ENCODE data around the gene NTM.
"Not testable (repeated sequence)": the region's sequence is repeated elsewhere in the genome, so short reads cannot be mapped to it uniquely, and the experiment has no call there.

The NTM gene

GRCh38 chr11:131464461-131464860, 94.0 kb downstream of the NTM start:
- no peak for DNase-seq

DNA sequence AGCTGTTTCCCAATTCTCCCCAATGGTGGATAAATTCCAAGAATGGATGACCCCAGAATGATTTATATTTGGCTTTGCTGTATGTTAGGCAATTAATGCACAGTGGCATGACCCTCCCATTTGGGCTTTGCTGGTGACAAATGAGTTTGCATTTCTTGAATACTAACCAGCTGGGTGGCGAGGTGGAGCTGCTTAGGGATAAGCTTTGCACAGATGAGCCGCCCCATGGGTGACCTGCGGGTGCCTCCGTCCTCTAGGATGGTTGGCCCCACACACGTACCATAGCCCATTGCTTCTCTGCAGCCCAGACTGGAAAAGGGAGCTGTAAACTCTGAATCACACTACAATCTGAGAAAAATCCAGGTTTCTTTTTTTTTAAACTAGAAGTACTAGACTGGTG, 94.6 kb downstream of the NTM start:
- no peak for DNase-seq

DNA sequence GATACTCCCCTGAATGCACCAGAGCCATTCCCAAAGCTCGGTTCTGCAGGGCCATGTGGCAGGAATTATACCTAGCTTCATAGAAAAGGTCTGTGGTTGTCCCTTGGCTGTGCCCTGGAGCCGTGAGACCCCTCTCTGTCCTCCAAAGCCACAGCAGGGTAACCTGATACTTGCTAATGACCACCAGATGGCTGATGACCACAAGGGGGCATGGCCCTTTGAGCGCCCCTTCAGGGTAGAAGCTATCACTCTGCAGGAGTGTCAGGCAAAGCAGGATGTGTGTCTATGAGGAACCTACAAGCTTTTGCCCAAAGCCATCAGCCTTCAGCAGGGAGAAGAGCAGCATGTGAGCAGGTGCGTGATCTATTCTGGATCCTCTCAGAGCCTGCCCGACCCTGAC, 95.3 kb downstream of the NTM start:
- DNase-seq: no peak

- no peak for DNase-seq
Measured at GRCh38 chr11:131467645-131468394, 97.4 kb downstream of the NTM start.

DNA sequence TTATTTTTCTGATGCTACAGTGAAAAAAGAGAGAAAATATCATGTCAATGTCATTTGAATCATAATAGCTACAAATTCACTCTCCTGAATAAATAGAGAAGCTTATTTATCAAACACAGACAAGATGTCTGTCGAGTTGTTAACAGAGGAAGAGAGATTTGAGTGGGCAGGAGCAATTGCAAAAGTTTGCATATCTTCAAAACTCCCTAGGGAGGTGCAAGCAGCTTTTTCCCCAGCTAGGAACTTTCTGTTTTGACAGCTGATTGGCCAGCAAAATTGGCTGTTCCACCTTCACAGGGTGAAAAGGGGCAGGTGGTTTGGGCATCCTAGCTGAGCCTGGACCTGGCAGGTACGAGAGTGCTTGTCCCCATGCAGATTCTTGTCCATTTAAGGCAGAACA, 98.2 kb downstream of the NTM start:
- no peak for DNase-seq

- DNase-seq: no peak
Measured at GRCh38 chr11:131470216-131470925, 100.0 kb downstream of the NTM start.

DNA sequence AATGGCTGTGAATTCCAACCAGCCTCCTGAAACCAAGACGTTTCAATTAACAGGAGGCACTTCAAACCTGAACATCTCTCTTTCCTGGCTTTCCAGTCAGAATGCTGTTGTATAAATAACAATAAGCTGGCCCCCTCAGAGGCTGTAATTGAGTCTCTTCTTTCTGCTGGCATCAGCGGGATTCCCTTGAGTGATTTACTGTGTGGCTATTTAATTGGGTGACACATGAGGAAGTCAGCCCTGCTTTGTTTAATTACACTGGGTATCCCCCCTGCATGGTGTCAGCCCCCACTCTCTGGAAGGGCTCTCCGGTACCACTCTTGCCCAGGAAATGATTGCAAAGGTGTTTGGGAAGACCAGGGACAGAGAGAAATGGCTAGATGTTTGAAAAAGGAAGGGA, 101.6 kb downstream of the NTM start:
- DNase-seq: no peak

DNA sequence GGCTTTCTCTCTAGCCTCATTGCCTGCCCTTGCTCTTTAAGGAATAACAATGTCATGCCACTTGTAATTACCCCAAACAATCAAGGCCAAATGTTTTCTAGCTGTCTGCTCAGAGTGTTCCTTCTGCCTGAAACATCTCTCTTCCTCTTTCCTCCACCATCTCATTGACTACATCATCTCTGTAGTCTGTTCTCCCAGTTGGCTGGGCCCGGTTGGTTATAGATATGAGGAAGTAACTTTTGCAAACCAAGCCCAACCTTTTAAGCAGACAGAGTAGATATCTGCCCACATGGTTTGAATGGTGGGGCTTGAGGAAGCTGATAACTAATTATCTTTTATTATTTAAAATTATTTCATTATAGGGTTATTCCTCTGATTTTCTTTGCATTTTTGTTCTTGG, 104.5 kb downstream of the NTM start:
- DNase-seq: no peak

DNA sequence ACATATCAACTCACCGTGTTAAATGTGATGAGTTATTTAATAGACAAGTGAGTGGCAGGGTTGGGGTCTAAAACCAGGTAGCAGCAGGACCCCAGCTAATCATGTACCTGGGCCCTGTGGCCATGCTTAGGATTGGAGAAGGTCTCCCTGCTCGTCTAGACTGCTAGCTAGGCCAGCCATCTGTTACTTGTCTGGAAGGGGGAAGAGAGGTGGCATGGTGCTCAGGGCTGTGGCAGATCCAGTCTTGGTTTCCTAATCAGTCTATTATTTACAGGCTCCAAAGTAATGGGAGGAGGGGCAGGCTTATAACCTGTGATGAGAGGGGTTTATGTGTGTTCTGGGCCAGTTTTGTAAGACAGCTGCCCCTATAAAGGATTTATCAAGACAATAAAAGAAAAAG, 105.9 kb downstream of the NTM start:
- DNase-seq: no peak

DNA sequence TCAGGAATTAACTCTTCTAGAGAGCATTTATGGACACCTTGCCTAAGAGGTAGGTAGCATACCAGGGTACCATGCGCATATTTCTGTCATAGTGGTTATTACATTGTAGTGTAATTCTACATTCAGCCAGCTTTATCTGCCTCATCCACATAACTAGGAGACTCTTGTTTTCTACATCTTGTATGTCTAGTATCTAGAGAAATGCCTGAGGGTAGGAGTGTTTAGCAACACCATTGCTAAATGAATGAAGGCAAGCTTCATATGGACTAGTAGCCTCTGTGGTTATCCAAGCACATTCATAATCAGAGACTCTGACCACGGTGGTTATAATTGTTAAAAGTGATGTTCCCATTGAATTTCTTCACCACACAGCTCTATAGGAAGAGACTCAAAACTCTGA, 107.9 kb downstream of the NTM start:
- DNase-seq: no peak

GRCh38 chr11:131481303-131481702, 110.9 kb downstream of the NTM start:
- DNase-seq: no peak

DNA sequence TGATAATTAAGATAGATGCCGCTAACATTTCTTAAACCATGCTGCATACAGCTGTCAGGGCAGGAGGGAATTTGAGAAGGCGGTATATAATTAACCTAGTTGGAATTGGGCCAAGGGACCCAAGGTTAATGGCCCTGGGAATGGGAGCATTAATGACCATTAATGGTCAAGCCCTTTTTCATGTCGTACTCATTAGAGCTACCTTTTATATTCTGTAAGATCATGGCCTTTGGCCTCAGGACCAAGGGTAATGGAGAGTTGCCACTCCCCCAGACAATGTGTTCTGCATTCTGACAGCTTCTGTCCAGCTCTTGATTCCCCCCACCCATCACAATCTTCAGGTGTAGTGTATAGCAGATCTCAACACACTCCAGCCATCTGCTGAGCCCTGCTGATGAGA, 111.6 kb downstream of the NTM start:
- no peak for DNase-seq

GRCh38 chr11:131483453-131483852, 113.0 kb downstream of the NTM start:
- no peak for DNase-seq

DNA sequence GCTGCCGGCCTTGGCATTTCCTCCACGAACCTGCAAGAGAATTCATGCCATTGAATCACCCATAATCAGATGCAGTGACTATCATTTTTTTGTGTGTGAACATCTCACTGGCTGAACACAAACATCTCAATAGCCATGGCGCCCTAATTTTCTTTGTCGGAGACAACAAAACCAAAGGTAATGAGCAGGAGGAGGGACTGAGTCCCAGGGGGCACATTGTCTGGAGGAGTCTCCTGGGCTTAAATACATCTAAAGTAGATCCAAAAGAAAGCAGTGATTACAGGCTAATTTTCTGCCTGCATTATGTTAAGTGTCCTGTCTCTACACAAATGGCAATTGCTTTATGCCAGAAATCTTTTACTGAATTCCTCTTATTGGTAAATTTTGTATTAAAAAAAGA, 113.5 kb downstream of the NTM start:
- DNase-seq: no peak

- no peak for DNase-seq
Measured at GRCh38 chr11:131486100-131486499, 115.7 kb downstream of the NTM start.

DNA sequence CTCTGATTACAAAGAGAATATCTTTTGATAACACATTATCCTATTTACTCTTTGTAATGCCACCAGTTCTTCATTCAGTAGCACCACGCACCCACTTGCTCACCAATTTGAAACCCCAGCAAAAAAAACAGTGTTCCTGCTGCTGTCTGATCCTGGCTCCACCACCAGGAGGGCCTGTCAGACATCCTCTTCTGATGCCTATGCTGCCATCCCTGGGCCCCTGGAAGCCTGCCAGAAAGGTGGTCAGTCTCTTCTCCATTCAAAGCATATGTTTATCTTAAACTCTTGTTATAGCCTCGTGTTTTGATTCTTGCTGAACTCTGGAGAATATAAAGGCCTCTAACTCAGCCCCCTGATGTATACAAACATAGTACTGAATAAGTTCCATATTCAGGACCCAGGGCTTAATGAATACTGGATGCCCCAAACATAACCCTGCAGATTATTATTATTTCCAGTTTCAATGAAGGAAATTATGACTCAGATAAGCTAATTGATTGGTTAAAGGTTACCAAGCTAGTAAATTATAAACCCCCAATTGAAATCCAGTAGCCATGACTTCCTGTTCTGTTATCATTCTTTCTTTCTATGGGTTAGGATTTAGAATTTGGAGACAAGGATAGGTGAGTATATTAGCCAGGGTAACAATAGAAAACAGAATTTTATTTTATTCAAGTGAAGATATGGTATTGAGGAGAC, 116.7 kb downstream of the NTM start:
- no peak for DNase-seq

DNA sequence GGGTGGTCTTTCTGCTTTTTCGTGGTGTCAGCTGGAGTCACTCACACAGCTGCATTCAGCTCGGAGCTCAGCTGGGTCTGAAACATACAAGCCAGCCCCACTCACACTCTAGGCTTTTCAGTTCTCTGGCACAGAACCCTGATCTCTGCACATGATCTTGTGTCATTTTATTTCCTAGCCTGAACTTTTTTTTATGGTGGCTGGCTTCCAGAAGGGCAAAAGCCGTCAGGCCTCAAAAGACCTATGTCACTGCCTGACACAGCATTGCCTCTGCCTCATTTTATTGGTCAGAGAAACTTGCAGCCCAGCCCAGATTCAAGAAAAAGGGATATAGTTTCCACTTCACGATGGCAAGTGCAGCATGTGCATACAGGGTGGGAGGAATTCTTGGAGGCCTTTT, 117.8 kb downstream of the NTM start:
- DNase-seq: no peak

- no peak for DNase-seq
Measured at GRCh38 chr11:131491503-131491902, 121.1 kb downstream of the NTM start.

DNA sequence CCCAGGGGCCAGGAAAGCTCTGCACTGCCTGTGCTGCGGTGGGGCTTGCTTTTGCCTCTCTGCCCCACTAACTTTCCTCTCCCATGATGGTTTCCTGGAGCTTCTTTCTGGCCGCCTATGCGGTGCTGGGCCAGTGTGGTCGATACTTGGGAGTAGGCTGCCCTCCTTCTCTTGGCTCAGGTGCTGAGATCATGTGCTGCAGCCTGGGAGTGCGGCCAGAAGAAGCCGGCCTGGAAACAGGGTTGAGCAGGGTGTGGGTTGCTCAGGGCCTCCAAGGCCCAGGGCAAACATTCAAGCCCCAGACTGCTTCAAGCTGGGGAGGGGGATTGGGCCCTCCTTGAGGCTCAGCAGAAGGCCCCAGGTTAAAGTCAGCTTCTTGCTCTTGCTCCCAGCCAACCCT, 125.0 kb downstream of the NTM start:
- no peak for DNase-seq

DNA sequence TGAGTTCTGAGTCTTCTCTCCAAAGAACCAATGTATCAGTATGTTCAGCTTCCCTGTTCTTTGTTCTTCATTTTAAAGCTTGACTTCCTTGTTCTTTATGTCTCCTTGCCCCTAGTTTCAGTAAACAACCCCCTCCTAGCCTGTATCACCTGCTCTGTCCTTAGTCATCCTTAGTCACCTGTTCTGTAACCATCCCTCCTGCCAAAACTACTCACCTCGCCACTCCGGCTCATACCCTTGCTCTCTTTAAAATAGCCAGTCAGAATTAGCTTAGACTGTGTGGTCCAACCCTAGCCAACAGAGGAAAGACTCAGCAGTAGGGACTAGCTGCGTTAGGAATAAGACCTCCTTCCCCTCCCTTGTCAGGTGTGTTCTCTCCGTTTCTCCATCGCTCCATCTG, 127.3 kb downstream of the NTM start:
- not testable (repeated sequence) for DNase-seq

DNA sequence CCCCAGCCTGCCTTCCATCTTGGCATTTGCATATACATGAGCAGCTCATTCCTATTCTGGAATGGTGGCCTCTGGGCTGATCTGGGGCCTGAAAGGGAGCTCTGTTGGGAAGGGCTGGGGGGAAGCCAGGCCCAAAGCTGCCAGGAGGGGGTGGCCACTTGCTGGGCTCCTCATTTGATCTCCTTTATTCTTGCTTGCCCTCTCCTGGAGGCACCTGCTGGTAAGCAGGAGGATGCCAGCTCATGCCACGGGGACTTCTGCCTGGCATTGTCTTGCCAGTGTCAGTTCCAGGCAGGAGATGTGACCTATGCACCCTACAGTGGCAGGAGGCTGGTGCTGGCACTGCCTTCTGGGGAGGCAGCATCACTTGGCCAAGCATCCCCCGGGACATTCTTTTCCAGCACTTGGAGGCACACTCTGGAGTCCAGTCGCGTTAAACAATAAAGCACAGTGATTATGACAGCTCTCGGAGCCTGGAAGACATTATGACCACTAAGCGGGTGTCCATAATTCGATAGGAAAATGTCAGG, 128.3 kb downstream of the NTM start:
- DNase-seq: no peak

- no peak for DNase-seq
Measured at GRCh38 chr11:131499199-131499598, 128.8 kb downstream of the NTM start.

GRCh38 chr11:131503017-131503416, 132.6 kb downstream of the NTM start:
- DNase-seq: no peak

Data from stimulated activated CD4-positive, alpha-beta T cell treated with anti-CD3 and anti-CD28 coated beads, Interleukin-1b, Interleukin-23, amount 100 ng/mL, for 48 hours (primary cell).